A549 treated with CORT108297 at 1 μM for 4 hours (cell line): Measurements from ENCODE around the gene POGLUT2. TPM values are rescaled to one million over a fixed set of nuclear protein-coding genes. Genes with fewer than 3 reads are reported as not detected.

ENCODE experiments used
- total RNA-seq: library from RNA; stranded (reverse); fragments of 200-300 nt; extraction: Qiagen RNA extraction; gene quantifications from 5 replicates; pipeline ENCODE4 v1.2.3, GENCODE V29; 2022

The POGLUT2 gene
- total RNA-seq: 5.2 to 7.1 TPM (median 6.7 TPM) in 5 replicates

DNA sequence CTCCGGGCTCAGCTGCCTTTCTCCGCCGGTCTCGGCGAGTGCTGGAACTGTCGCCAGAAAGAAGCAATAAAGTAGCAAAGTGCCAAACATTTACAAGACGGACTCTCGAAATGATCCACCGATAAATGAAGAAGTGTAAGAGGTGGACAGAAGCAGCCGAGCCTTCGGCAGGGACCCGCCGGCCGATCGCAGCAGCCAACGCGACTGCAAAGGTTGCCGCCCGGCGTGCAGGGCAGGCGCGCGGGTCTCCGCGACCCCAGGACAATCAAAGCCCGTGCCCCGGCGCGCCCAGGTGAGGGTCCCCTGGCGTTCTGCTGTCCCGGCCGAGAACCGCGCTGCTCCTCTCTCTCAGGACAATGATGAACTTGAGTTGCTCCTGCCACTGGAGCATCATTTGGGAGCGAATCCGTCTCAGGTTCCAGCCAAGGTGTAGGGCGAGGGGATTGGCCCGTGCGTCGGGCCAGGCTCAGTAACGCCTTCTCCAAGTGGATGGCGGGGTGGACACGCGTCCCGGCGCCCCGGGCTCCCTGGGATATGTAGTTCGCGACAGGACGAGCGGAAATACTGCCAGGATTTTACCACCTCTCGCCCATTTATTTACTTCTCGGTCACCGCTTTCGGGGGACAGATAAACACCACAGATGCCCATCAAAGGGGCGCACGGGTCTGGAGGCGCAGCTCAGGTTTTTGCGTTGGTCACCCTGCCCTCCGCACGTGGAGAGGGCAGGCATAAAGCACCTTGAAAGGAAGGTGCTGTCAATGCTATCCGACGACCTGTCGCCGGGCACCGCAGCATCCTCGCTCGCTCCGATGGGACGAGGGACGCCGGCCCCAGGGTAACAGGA lies at the start of gene POGLUT2, which contains the start of gene BIVM:
POGLUT2 (minus strand) TSS at position 396 of the 845 bp plus-strand sequence; CDS start at position 90, 306 bp downstream.
BIVM (plus strand) TSS at position 539 of the 845 bp plus-strand sequence. CDS start 8,149 bp downstream, outside the sequence.

DNA sequence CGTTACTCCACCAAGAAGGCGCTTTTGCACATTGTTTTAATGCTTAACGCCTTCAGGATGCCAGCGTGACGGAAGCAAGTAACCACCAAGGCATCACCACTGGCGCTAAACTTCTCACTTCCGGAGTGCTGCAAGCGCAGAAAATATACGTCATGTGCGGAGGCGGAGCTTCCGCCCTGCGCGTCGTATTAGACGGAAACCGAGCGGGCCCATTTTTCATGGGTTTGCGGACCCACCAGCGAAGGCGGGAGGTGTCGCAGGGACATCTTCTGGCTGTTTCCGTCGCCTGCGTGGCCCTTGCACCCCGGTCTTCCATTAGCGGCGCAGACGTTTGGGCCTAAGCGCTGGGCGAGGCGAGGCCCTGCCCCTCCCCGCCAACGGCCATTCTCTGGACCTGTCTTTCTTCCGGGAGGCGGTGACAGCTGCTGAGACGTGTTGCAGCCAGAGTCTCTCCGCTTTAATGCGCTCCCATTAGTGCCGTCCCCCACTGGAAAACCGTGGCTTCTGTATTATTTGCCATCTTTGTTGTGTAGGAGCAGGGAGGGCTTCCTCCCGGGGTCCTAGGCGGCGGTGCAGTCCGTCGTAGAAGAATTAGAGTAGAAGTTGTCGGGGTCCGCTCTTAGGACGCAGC lies 47.0 kb upstream of the POGLUT2 start, which contains the start of gene ERCC5:
ERCC5 (plus strand) TSS at position 403 of the 631 bp plus-strand sequence. CDS start 235 bp downstream, outside the sequence.

DNA sequence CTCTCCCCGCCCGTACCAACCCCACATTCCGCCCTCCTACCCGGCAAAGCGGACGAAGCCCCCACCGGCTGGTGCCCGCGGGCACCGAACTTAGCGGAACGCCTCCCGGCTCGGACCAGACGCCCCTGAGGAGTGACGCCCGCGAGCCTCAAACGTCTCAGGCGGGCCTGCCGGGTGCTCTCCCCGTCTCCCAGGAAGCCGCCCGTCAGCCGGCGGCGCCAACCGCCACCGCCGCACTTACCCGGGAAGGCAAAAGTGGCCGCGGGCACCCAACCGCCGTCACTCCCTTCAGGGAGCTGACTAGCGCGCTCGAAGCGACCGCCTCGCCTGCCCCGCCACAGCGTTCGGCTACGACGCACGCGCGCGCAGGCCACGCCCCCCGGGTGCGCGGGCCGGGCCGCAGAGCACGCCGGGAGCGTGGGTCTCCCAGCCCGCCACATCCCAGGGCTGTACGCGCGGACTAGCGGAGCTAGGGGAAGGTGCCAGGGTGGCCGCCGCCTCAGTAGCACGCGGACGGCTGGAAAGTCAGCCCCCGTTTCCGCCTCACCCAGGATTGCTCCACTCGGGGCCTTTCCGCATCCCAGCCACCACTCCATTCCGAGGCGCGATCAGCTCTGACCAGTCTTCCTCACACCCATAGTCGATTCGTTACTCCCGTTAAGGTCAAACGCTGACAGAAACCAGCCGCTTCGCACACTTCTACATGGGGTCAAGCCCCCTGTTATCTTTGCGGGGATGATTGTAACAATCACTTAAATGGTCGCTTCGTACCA lies 25.1 kb downstream of the POGLUT2 start, which contains the start of gene TEX30:
TEX30 (minus strand) TSS at position 346 of the 773 bp plus-strand sequence. CDS start 3,760 bp downstream, outside the sequence.

Other genes starting within 250 kb of the POGLUT2 start
- gene TPP2, start 202.0 kb downstream of the POGLUT2 start, total RNA-seq: 15.5 to 18.9 TPM (median 17.1 TPM) in 5 replicates
- gene METTL21C, start 103.9 kb downstream of the POGLUT2 start, total RNA-seq: not detected in 5 replicates
- gene TEX30, start 25.2 kb downstream of the POGLUT2 start, total RNA-seq: 13.0 to 18.3 TPM (median 14.2 TPM) in 5 replicates
- gene BIVM, start 143 bp upstream of the POGLUT2 start, total RNA-seq: 3.3 to 5.5 TPM (median 5.1 TPM) in 5 replicates
- gene ERCC5, start 47.1 kb upstream of the POGLUT2 start, total RNA-seq: 15.4 to 19.7 TPM (median 16.9 TPM) in 5 replicates